Stimulated activated CD8-positive, alpha-beta memory T cell treated with anti-CD3 and anti-CD28 coated beads, Interleukin-7, amount 100 ng/mL, for 4 hours (primary cell): ENCODE data around the gene LYSMD1.

ENCODE experiments used
- DNase-seq, 2 donors: peaks; one replicate each; pipeline ENCODE4 v3.0.0-alpha.2; 2020; ENCODE audit warnings: low read depth in 2 of 2

LYSMD1 gene

DNA sequence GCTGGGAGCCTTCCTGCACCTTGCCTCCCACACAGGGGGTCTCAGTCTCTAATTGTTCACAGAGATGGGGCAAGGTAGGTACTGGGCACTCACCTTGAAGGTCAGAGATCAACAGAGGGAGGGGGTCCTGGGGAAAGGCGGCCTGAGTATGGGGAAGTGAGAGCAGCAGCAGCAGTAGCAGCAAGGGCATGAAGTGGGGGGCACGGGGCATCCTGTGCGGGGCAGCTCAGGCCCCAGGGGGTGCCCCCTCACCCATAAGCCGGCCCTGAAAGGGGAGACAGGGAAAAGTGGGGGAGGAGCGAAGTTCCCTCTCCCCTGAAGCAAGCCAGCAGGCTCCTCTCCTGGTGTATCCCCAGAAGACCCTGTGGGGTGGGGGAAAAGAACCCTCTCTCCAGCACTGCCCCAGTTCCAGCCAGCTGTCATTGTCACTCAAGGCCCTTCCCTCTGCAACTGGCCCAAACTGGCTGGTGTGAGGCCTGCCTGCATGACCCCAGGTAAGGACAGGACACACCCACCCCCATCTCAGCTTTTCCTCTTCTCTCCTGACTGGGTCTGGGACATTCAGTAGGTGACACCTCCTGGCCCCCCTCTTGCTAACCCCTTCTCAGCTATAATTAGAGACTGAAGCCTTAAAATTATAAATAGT, 23.2 kb downstream of the LYSMD1 start:
- DNase-seq, result no peak

DNA sequence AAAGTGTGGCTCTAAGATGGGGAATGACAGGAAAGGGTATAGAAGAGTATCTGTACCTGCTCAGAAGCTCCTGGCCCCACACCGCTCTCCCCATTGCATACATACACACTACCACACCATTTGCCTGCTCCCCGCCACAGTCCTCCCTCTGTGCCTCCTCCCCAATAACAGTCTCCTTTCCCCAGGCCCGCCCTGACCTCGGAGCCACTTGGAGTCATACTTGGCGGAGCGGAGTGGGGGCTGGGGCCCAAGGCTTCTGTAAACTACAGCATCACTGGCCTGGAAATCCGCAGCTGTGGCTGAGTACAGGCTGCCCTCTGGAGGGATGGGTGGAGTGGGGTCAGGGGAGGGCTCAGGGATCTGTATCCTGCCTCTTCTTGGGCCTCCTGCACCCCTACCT, 27.9 kb downstream of the LYSMD1 start:
- no peak for DNase-seq

DNA sequence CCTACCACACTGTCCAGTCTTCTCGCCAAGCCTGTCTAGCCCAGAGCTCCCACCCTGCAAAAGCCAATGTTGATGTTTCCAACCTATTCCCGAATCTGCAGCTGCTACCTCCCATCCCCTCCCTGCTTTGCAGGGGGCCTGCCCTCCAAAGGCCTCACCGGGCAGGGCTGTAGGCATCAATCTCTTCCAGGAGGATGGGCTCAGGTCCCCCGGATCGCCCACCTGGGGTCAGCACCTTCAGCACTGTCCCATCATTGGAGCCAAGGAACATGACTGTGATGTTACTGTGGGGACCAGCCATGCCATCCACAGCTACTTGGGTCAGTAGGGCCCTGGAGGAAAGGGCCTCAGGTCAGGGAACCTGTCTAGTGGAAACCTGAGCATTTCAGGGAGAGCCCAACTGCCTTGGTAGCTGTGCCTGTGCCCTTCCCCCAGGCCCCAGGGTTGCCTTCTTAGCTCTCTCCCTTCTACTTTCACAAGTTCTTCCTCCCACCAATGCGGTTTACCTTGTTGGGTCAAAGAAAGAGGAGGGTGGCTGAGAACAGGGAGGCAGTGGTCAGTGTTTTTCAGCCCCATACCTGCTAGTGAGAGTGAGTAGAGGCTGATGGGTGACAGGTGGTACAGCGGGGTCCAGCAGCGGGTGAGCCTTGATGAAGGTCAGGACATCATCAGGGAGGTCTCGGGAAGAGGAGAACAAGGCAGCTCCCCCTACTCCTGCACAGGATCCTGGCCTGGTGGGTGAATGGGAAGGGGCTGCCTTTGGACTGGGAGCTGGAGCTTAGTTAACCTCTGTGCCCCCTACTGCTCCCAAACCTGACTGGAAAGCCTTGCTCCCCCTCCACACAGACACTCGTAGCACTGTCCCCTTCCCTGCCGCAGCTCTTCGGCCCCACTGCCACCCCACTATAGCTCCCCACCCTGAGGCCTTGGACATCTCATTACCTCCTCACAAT, 30.0 kb downstream of the LYSMD1 start:
- DNase-seq, result no peak

DNA sequence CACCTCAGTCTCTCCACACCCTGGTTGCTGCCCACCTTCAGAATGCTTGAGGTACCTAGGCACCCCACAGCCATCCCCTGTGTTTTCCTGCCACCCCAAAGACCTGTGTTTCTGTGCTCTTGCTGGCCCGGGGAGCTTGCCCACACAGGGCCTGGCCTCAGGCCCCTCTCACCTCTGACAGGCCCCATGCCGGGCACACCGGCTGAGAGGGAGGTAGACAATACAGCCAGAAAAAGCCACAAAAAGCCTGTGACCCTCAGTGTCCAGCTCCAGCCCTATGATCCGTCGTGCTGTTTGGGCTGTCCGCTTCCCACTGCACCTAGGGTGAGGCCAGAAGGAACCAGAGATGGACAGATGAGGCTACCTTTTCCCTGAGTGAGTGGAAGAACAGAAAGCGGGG, 30.7 kb downstream of the LYSMD1 start:
- no peak for DNase-seq

DNA sequence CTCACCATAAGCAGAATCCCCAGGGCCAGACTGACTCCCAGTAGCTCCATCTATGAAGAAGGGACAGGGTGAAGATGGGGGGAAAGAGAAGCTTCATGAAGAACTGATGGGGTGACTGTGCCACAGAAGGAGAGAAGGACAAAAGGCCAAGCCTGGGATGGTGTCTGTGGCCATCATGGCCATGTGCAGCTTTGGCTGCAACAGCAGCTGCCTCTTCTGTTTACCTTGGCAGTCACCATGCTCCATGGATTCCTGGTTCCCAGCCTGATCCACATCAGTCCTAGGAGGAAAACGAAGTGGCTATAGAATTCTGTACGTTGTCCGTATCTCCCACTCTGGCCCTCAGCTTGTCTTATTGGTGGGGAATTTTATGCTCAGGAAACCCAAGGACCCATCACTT, 31.3 kb downstream of the LYSMD1 start:
- no peak for DNase-seq

DNA sequence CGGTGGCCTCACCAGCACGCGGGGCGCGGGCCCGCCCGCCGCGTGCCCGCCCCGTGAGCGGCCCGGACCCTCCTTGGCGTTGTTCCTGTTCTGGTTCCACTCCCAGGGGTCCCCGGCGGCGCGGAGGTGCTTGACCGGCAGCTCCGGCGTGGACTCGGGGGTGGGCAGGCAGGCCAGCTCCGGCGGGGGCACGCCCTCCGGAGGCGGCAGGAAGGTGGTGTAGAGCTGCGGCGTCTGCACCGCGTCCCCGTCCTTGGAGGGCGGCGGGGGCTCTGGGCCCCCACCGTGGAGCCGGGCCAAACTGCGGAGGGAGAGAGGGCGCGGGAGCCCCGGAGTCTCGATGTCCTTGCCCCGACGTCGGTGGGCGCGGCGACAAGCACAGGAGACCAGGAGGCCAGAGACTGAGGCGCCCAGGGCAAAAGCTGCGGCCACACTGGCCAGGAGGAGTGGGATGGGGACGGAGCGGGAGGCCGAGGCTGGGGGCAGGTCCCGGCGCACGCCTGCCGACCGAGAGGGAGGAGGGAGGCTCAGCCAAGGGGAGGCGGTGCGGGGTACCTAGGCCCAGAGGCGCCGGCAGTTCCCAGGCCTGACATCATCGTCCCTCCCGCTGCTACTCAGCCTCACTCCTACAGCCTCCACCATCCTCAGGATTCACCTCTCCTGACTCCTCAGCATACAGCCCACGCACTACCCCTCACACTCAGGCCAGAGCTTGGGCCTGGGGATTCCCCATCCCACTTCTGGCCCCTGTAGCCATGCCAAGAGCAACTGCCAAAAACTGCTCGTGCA, 32.5 kb downstream of the LYSMD1 start:
- DNase-seq, result no peak

DNA sequence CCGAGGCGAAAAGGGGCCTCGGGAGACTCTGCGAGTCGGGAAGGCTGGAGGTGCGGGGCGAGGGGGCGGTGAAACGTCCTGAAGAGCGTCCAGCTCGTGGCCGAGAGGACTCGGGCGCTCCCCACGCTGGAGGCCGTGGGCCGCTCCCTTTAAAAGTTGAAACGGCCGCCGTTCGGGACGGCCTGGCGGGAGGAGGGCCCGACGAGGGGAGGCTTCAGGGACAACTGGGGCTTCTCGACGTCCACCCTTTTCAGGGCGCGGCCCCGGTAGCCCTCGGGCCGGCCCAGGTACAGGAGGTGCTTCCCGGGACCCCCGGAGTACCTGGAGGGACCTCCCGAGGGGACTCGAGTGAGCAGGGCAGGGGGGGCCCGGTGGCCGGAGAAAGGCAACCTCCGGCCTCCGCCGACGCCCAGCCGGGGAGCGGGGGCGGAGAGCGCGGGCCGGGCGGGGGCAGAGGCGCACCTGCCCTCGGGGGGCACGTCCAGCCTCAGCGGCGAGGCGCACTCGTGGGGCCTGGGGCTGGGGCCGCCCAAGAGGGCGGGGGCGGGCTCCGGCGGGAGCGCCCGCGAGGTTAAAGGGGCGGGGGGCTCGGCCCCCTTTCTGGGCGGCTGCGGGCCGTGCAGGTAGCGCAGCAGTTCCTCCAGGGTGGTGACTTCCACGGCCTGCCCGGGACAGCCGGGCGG, 33.2 kb downstream of the LYSMD1 start:
- DNase-seq, result no peak

DNA sequence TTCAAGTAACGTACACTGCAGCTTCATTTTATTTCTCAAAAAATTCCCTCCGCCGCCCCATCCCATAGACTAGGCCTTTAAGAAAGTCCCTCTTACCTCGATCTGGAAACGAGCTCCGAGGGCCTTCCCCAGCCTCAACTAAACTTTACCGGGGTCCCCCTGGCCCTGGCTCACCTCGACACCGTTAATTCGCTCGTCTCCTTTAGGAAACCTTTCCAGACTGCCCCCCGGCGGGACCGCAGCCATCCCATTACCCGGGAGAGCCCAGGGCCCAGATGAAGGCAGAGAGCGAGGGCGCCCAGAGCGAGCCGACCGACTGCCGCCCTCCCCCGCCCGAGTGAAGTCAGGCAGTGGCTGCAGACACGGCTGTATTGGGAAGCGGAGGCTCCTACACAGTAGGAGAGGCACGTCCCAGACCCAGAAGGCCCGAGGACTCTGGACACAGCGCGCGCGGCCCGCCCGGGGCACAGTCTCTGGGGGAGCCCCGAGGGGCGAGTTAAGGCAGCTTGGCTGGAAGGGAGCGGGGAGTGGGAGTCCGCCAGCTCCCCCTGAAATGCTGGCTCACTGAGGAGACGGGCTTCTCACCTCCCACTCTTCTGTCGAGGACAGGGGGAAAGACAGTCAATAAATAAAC, 33.9 kb downstream of the LYSMD1 start:
- DNase-seq, result no peak

DNA sequence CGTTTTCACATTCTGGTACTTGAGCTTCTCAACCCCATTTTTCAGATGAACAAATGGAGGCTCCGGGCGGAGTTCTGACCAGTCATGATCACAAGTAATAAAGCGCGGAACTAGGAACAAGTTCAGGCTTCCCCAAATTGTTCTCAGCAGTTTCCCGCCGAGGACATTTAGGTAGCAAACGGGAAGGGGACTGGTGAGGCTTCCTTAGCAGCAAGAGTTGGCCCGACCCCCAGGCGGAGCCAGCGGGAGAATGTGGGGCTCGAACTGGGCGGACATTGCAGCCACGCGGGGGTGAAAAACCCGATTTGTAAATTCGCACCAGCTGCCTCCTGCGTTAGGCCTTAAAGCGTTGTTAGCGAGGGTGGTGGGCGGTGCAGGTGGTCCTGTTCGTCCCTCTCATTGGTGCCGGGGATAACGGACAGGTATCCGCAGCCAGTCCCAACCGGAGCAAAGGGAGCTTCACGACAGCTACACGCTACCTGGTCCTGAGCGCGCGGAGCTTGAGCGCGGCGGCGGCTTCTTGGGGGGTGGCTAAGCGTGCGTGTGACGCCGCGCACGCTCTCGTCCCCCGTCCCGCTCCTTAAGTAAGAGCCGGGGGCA, 34.6 kb downstream of the LYSMD1 start:
- DNase-seq, result peak; percentile 74 to 76

DNA sequence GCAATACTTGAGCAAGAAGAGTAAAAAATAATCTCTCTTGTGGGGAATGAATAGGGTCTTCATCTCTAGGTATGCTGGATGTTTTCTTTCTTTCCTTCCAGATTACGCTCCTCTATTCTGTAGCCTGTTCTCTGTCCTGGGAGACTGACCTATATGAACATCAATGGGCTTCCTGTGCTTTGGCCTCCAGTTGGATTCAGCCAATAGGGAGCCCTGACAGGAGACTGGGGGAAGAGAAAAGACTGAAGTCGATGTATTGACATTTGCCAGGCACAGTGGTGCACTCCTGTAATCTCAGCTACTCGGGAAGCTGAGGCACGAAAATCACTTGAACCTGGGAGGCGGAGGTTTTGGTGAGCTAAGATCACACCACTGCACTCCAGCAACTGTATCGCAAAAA, 36.9 kb downstream of the LYSMD1 start:
- DNase-seq, result no peak

DNA sequence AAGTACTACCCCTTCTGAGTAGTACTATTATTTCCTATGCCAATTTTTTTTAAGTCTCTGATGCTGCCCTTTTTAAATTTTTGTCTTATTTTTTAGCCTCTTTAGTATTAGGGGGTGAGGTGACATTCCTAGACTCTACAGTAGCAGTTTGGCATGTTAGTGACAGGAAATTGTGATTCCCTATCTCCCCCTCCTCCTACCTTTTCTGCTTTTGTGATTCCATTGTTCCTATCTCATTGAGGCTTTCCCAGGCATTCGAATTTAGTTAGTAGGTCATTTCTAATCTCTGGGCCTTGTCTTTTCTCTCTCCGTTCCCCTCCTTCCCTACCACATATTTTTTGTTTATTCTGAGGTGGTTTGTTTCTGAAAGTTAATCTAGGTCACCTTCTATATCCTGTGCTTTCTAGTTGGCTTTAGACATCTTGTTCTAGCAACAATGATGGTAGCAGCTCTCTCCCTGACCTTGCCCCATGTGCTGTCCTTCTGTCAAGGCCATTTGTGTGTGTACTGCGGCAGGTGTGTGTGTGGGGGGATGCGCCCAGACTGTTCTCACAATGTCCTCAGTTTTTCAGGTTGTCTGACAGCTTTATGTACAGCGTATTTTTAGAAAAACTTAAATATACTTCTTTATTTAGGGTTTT, 40.8 kb downstream of the LYSMD1 start:
- DNase-seq, result no peak

DNA sequence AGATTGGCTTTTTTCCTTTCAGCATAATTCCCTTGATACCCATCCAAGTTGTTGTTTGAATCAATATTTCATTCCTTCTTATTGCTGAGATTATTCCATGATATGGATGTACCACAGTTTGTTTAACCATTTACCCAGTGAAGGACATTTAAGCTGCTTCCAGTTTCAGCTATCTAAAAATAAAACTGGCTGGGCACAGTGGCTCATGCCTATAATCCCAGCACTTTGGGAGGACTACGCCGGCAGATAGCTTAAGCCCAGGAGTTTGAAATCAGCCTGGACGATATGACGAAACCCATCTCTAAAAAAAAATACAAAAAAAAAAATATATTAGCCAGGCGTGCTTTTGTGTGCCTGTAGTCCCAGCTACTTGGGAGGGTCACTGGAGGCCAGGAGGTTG, 51.8 kb downstream of the LYSMD1 start:
- DNase-seq, result no peak
